Lung microvascular endothelial cell (primary cell): Measurements from ENCODE around the gene ELP1. TPM values are rescaled to one million over a fixed set of nuclear protein-coding genes. Genes with fewer than 3 reads are reported as not detected.
A peak's percentile ranks its signal among the peaks of the same experiment; 100 is the strongest.
"Not testable (repeated sequence)": the region's sequence is repeated elsewhere in the genome, so short reads cannot be mapped to it uniquely, and the experiment has no call there.

Experiments
- DNase-seq, 2 donors: peaks; one replicate each; pipeline versions ENCODE4 v3.0.0 to v3.0.0-alpha.2; 2010; ENCODE audit warnings: low read depth in 2 of 2
- total RNA-seq: library from RNA; depleted of rRNA; stranded (reverse); fragments of >200 nt; gene quantifications from 2 replicates; pipeline ENCODE4 v1.2.1, GENCODE V29; 2014

ELP1 gene
- total RNA-seq, 1 donor from 2014 or later: 32.9 TPM

GRCh38 chr9:108924466-108924865, 9.5 kb downstream of the ELP1 start:
- no peak for DNase-seq

- DNase-seq: no peak
Measured at GRCh38 chr9:108921200-108921599, 12.7 kb downstream of the ELP1 start.

- DNase-seq: not testable (repeated sequence)
Measured at GRCh38 chr9:108920401-108920800, 13.5 kb downstream of the ELP1 start.

- DNase-seq: no peak
Measured at GRCh38 chr9:108919517-108919916, 14.4 kb downstream of the ELP1 start.

GRCh38 chr9:108913391-108913790, 20.5 kb downstream of the ELP1 start:
- DNase-seq: no peak

GRCh38 chr9:108911820-108912219, 22.1 kb downstream of the ELP1 start:
- no peak for DNase-seq

- DNase-seq: no peak
Measured at GRCh38 chr9:108910914-108911313, 23.0 kb downstream of the ELP1 start.

GRCh38 chr9:108910402-108910801, 23.5 kb downstream of the ELP1 start:
- no peak for DNase-seq

GRCh38 chr9:108905494-108905893, 28.4 kb downstream of the ELP1 start:
- DNase-seq: no peak

GRCh38 chr9:108904161-108904560, 29.8 kb downstream of the ELP1 start:
- DNase-seq: no peak

- DNase-seq: no peak
Measured at GRCh38 chr9:108903420-108904103, 30.4 kb downstream of the ELP1 start.

- no peak for DNase-seq
Measured at GRCh38 chr9:108900176-108900575, 33.7 kb downstream of the ELP1 start.

- not testable (repeated sequence) for DNase-seq
Measured at GRCh38 chr9:108899023-108899695, 34.8 kb downstream of the ELP1 start.

GRCh38 chr9:108897324-108898096, 36.4 kb downstream of the ELP1 start:
- DNase-seq: no peak

GRCh38 chr9:108894225-108894997, 39.5 kb downstream of the ELP1 start:
- DNase-seq: no peak

GRCh38 chr9:108889649-108890067, 44.3 kb downstream of the ELP1 start:
- DNase-seq: peak; percentile 48

GRCh38 chr9:108886594-108887271, 47.2 kb downstream of the ELP1 start:
- DNase-seq: not testable (repeated sequence)

- peak; percentile 72 to 84 for DNase-seq
Measured at GRCh38 chr9:108885643-108886348, 48.1 kb downstream of the ELP1 start.

- DNase-seq: no peak
Measured at GRCh38 chr9:108884701-108885100, 49.2 kb downstream of the ELP1 start.

- DNase-seq: no peak
Measured at GRCh38 chr9:108883085-108883484, 50.8 kb downstream of the ELP1 start.
